Activated CD4-positive, alpha-beta T cell treated with anti-CD3 and anti-CD28 coated beads for 36 hours (primary cell): ENCODE measurements around the gene GNG5. TPM values are rescaled to one million over a fixed set of nuclear protein-coding genes. Genes with fewer than 3 reads are reported as not detected.

Experiments
- ATAC-seq: fragments of 200-7000 bp; cut with Tn5 transposase; one replicate; pipeline ENCODE4 v1.10.0; 2021; ENCODE audit warnings: mild to moderate bottlenecking, moderate library complexity
- CTCF ChIA-PET: fragments of 350-600 bp; sonication (Branson Sonifier 250); formaldehyde crosslinking; loops from one replicate; lab custom pipeline; 2021; ENCODE audit warnings: antibody characterized with exemption; lab: Charles Lee
- POLR2A ChIA-PET: fragments of 350-600 bp; sonication (Branson Sonifier 250); formaldehyde crosslinking; loops from one replicate; lab custom pipeline; 2021; ENCODE audit warnings: antibody characterized with exemption, inconsistent platforms; lab: Charles Lee
- DNase-seq: peaks from one replicate; pipeline ENCODE4 v3.0.0-alpha.2; 2020
- H3K27ac Mint-ChIP-seq: one replicate; pipeline ENCODE4 v1.8.0; 2021; ENCODE audit warnings: mixed read lengths
- H3K27me3 Mint-ChIP-seq: one replicate; pipeline ENCODE4 v1.8.0; 2021; ENCODE audit warnings: mixed read lengths
- H3K36me3 Mint-ChIP-seq: one replicate; pipeline ENCODE4 v1.8.0; 2021; ENCODE audit warnings: low read depth, mixed read lengths
- H3K4me1 Mint-ChIP-seq: one replicate; pipeline ENCODE4 v1.8.0; 2021; ENCODE audit warnings: mixed read lengths
- H3K4me3 Mint-ChIP-seq: one replicate; pipeline ENCODE4 v1.8.0; 2021; ENCODE audit warnings: mild to moderate bottlenecking, moderate library complexity, mixed read lengths
- H3K9me3 Mint-ChIP-seq: one replicate; pipeline ENCODE4 v1.8.0; 2021; ENCODE audit warnings: low read depth, mixed read lengths
- intact Hi-C, 2 experiments: fragments of 100-400 bp; cut with DNase I in 1 of 2; cut with micrococcal nuclease in 1 of 2; formaldehyde crosslinking; loops; one replicate each; pipeline versions ENCODE4 v1.14.2 to v1.15.1; 2022 to 2024; cut with DNase I, micrococcal nuclease
- total RNA-seq, 2 experiments: library from RNA; stranded (reverse); gene quantifications; one replicate each; pipeline ENCODE4 v1.2.3, GENCODE V29; 2021

The GNG5 gene
- total RNA-seq, 2 experiments from 2014 or later = 124 to 159 TPM

DNA sequence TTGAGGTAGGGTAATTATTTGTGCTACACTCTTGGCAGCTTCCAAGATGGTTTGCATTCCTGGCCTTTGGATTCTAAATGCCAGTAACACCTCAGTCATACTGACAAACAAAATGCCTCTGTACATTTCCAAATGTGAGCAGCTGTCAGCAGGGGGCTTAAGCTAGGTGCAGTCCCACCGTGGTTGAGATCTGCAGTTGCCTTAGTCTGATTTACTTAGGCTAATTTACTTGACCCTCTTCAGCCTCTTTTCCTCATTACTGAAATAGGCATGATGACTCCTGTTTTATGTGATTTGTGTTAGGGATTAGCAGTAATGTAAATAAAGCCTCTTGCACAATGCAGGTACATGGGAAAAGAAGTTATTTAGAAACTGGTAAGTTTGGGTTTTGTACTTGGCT, 13.7 kb downstream of the GNG5 start:
- ChIA-PET POLR2A (interaction anchor here (0.6 kb wide), 1 partner anchor 11 kb away, joined by 3 read pairs; no protein-coding TSS in a partner anchor), CTCF (interaction anchor here (0.6 to 1.7 kb wide), 2 partner anchors 10 to 1015 kb away, joined by 3 read pairs; no protein-coding TSS in a partner anchor)
- Mint-ChIP-seq H3K9me3 (no peaks in the 10 kb centered on the region), H3K4me1 (peaks cover 8% of the 10 kb centered on the region), H3K4me3 (no peak overlapping the region), H3K27ac (peak overlapping the region; percentile 19), H3K27me3 (no peaks in the 10 kb centered on the region), H3K36me3 (peaks cover 49% of the 10 kb centered on the region)
- intact Hi-C loops = no loop called here
- no peak for ATAC-seq
- no peak for DNase-seq

GRCh38 chr1:84489766-84490165, 16.6 kb downstream of the GNG5 start:
- Mint-ChIP-seq H3K9me3 (no peaks in the 10 kb centered on the region), H3K4me1 (peaks cover 24% of the 10 kb centered on the region), H3K36me3 (peaks cover 48% of the 10 kb centered on the region), H3K4me3 (no peak overlapping the region), H3K27me3 (no peaks in the 10 kb centered on the region), H3K27ac (no peak overlapping the region)
- intact Hi-C loops = no loop called here
- ChIA-PET CTCF (interaction anchor here (0.8 to 1.1 kb wide), 5 partner anchors 8 to 264 kb away, joined by 3 to 8 read pairs (median 4); partner anchors contain the start of gene RPF1), POLR2A (interaction anchor here (0.7 to 1.2 kb wide), 2 partner anchors 14 to 508 kb away, joined by 3 to 5 read pairs; no protein-coding TSS in a partner anchor)
- ATAC-seq = no peak
- no peak for DNase-seq

GRCh38 chr1:84488107-84488506, 18.3 kb downstream of the GNG5 start:
- POLR2A ChIA-PET = no interaction called here
- no peaks in the 10 kb centered on the region for H3K9me3 Mint-ChIP-seq
- ATAC-seq = no peak
- CTCF ChIA-PET = interaction anchor here (1.0 kb wide), 2 partner anchors 28 to 132 kb away, joined by 3 to 4 read pairs; no protein-coding TSS in a partner anchor
- DNase-seq = no peak
- no peaks in the 10 kb centered on the region for H3K27me3 Mint-ChIP-seq
- H3K36me3 Mint-ChIP-seq = peaks cover 56% of the 10 kb centered on the region
- H3K27ac Mint-ChIP-seq = no peak overlapping the region
- intact Hi-C loops = no loop called here
- no peak overlapping the region for H3K4me3 Mint-ChIP-seq
- peaks cover 28% of the 10 kb centered on the region for H3K4me1 Mint-ChIP-seq

GRCh38 chr1:84481317-84481716, 25.1 kb downstream of the GNG5 start:
- ChIA-PET POLR2A (no interaction called here), CTCF (interaction anchor here (1.2 to 2.4 kb wide), 12 partner anchors 13 to 340 kb away, joined by 3 to 8 read pairs (median 4); partner anchors contain the start of gene PRKACB)
- peaks cover 8% of the 10 kb centered on the region for H3K9me3 Mint-ChIP-seq
- H3K27ac Mint-ChIP-seq = peak overlapping the region; percentile 30
- peaks cover 6% of the 10 kb centered on the region for H3K27me3 Mint-ChIP-seq
- peaks cover 49% of the 10 kb centered on the region for H3K36me3 Mint-ChIP-seq
- ATAC-seq (no peak), DNase-seq (no peak)
- peaks cover 51% of the 10 kb centered on the region for H3K4me1 Mint-ChIP-seq
- intact Hi-C loops = no loop called here
- peak overlapping the region; percentile 37 for H3K4me3 Mint-ChIP-seq

- Mint-ChIP-seq H3K27me3 (peaks cover 8% of the 10 kb centered on the region), H3K4me1 (peaks cover 45% of the 10 kb centered on the region), H3K27ac (peak overlapping the region; percentile 37), H3K36me3 (peaks cover 43% of the 10 kb centered on the region), H3K4me3 (peak overlapping the region; percentile 92), H3K9me3 (peaks cover 8% of the 10 kb centered on the region)
- intact Hi-C loops = no loop called here
- ChIA-PET CTCF (interaction anchor here (1.0 to 2.6 kb wide), 16 partner anchors 13 to 339 kb away, joined by 3 to 11 read pairs (median 4); partner anchors contain the start of gene CTBS), POLR2A (interaction anchor here (1.0 to 1.2 kb wide), 2 partner anchors 23 to 25 kb away, joined by 3 to 6 read pairs; partner anchors contain the start of genes GNG5 and SPATA1)
- no peak for DNase-seq
- ATAC-seq = no peak
Observed at GRCh38 chr1:84480650-84481049, 25.7 kb downstream of the GNG5 start.

DNA sequence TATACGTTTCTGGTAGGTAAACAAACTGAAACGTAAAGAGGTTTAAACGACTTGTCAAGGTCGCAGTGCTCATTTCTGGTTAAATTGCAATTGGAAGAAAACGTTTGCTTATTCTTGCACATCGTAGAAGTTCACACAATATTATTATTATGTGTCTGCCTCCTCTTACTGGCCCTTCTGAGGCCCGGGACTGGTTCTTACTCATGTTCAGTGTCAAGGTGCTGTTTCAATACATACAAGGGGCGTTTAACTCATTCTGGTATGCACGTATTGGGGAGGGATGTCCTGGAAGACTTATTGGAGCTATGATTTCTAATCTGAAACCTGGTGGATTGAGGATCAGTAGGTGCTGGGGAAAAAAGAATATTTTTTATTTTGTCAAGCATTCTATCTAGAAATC, 26.4 kb downstream of the GNG5 start:
- ATAC-seq = peak; percentile 63
- H3K36me3 Mint-ChIP-seq = peaks cover 37% of the 10 kb centered on the region
- intact Hi-C loops = loop anchor here (1.0 to 2.0 kb wide), 9 partner anchors 26 to 339 kb away; partner anchors contain the start of genes GNG5 (in 2 of the 2), SPATA1 (in 2 of the 2), CTBS (in 1 of the 2) and SSX2IP (in 1 of the 2)
- H3K27ac Mint-ChIP-seq = peak overlapping the region; percentile 98
- H3K4me3 Mint-ChIP-seq = peak overlapping the region; percentile 92
- peaks cover 10% of the 10 kb centered on the region for H3K27me3 Mint-ChIP-seq
- peak; percentile 29 for DNase-seq
- peaks cover 8% of the 10 kb centered on the region for H3K9me3 Mint-ChIP-seq
- H3K4me1 Mint-ChIP-seq = peaks cover 43% of the 10 kb centered on the region
- ChIA-PET CTCF (interaction anchor here (1.0 to 2.6 kb wide), 14 partner anchors 14 to 292 kb away, joined by 3 to 11 read pairs (median 4); partner anchors contain the start of gene CTBS), POLR2A (interaction anchor here (1.0 to 1.2 kb wide), 2 partner anchors 23 to 26 kb away, joined by 3 to 6 read pairs; partner anchors contain the start of genes GNG5 and SPATA1)

DNA sequence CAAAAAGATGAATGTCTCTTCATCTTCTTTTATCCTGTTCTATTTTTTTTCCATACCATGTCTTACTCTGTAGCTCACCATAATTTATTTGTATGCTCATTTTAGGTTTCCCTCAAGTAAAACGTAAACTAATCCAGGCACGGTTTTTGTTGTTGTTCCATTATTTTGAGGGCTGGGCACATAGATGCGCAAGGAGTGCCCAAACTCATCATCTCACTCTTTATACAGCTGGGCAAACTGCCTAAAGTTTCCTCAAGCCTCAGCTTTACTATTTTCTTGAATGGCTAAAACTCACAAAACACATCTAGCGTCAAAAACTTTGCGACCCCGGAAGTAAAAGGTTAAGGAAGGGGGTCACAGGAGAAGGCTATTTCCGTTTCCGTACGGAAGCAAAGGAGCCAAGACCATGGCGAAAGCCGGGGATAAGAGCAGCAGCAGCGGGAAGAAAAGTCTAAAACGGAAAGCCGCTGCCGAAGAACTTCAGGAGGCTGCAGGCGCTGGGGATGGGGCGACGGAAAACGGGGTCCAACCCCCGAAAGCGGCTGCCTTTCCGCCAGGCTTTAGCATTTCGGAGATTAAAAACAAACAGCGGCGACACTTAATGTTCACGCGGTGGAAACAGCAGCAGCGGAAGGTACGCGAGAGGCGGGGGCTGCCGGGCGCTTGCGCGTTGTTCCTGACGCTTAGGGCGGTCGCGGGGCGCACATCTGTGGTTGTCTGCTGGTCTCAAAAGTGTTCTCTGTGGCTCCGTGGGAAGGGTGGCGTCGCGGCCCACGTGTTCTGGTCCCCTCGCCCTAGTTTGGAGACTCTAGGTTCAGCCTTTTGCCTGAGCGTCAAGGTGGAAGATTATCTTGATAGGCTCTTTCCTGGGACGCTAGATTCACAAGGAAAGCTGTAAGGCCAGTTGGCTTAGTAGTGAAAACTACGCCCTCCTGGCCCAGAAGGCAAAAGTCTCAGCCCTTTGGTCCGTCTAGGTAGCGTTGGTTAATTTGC, 27.2 kb downstream of the GNG5 start, which contains the start of gene RPF1:
RPF1 (plus strand) TSS at position 391 of the 993 bp plus-strand sequence; CDS start at position 407, 16 bp downstream.
- Mint-ChIP-seq H3K27me3 (peaks cover 17% of the 10 kb centered on the region), H3K27ac (peak within 1 kb of the TSS; percentile 98), H3K4me1 (peaks cover 40% of the 10 kb centered on the region), H3K9me3 (peaks cover 8% of the 10 kb centered on the region), H3K4me3 (peak within 1 kb of the TSS; percentile 92), H3K36me3 (peaks cover 30% of the 10 kb centered on the region)
- peak; percentile 86 for DNase-seq
- ChIA-PET POLR2A (no interaction called here), CTCF (interaction anchor here (0.6 to 2.6 kb wide), 15 partner anchors 11 to 776 kb away, joined by 3 to 11 read pairs (median 4); partner anchors contain the start of genes CTBS, GNG5 and SPATA1)
- intact Hi-C loops = loop anchor here (1.0 to 2.0 kb wide), 9 partner anchors 27 to 338 kb away; partner anchors contain the start of genes GNG5 (in 2 of the 2), SPATA1 (in 2 of the 2), CTBS (in 1 of the 2) and SSX2IP (in 1 of the 2)
- ATAC-seq = peak; percentile 92

- ChIA-PET CTCF (interaction anchor here (0.6 kb wide), 1 partner anchor 20 kb away, joined by 3 read pairs; no protein-coding TSS in a partner anchor), POLR2A (no interaction called here)
- H3K36me3 Mint-ChIP-seq = peaks cover 11% of the 10 kb centered on the region
- peaks cover 19% of the 10 kb centered on the region for H3K4me1 Mint-ChIP-seq
- H3K27ac Mint-ChIP-seq = no peak overlapping the region
- no peak overlapping the region for H3K4me3 Mint-ChIP-seq
- intact Hi-C loops = no loop called here
- H3K27me3 Mint-ChIP-seq = peaks cover 30% of the 10 kb centered on the region
- ATAC-seq (no peak), DNase-seq (no peak)
- peaks cover 8% of the 10 kb centered on the region for H3K9me3 Mint-ChIP-seq
Observed at GRCh38 chr1:84476225-84476624, 30.2 kb downstream of the GNG5 start.

GRCh38 chr1:84467298-84467697, 39.1 kb downstream of the GNG5 start:
- intact Hi-C loops = no loop called here
- H3K27ac Mint-ChIP-seq = no peak overlapping the region
- H3K9me3 Mint-ChIP-seq = no peaks in the 10 kb centered on the region
- ATAC-seq = no peak
- H3K36me3 Mint-ChIP-seq = no peaks in the 10 kb centered on the region
- ChIA-PET POLR2A (no interaction called here), CTCF (interaction anchor here (1.2 kb wide), 1 partner anchor 25 kb away, joined by 4 read pairs; no protein-coding TSS in a partner anchor)
- H3K4me1 Mint-ChIP-seq = no peaks in the 10 kb centered on the region
- no peak overlapping the region for H3K4me3 Mint-ChIP-seq
- no peak for DNase-seq
- peaks cover 38% of the 10 kb centered on the region for H3K27me3 Mint-ChIP-seq

DNA sequence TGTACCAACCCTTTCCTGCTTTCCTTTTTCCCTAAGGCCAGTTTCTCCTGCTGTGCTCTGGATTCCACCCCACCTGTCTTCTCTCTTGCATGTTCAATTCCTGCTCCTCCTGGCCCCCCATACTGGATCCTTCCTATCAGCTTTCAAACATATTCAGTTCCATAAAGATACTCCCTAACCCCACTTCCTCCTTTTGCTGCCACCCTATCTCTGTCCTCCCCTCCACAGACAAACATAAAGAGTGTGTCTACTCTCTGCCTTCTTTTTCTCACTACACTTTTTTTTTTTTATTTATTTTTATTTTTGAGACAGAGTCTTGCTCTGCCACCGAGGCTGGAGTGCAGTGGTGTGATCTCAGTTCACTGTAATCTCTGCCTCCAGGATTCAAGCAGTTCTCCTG, 44.3 kb downstream of the GNG5 start:
- no peak overlapping the region for H3K4me3 Mint-ChIP-seq
- DNase-seq = no peak
- no peaks in the 10 kb centered on the region for H3K36me3 Mint-ChIP-seq
- intact Hi-C loops = no loop called here
- ChIA-PET CTCF (interaction anchor here (0.7 kb wide), 1 partner anchor 47 kb away, joined by 3 read pairs; no protein-coding TSS in a partner anchor), POLR2A (no interaction called here)
- no peak overlapping the region for H3K27ac Mint-ChIP-seq
- H3K27me3 Mint-ChIP-seq = peaks cover 31% of the 10 kb centered on the region
- no peak for ATAC-seq
- H3K9me3 Mint-ChIP-seq = no peaks in the 10 kb centered on the region
- no peaks in the 10 kb centered on the region for H3K4me1 Mint-ChIP-seq
